K562 (cell line): ENCODE measurements around the gene SLC20A1. TPM values are rescaled to one million over a fixed set of nuclear protein-coding genes. Genes with fewer than 3 reads are reported as not detected.

Experiments
- AFF1 ChIP-seq, 2 experiments: fragments of 450-650 bp; IDR thresholded peaks; 2 replicates each; pipeline ENCODE4 v1.6.1; 2018; ENCODE audit warnings: mild to moderate bottlenecking in 2 of 2, low read depth in 1 of 2; ENCODE audit not compliant: partially characterized antibody in 2 of 2
- AFF4 ChIP-seq: sonication (generic); formaldehyde crosslinking; IDR thresholded peaks from 2 replicates; pipeline ENCODE4 v1.8.0; 2023; ENCODE audit warnings: mild to moderate bottlenecking, missing genetic modification reagents
- ATF2 ChIP-seq: sonication (generic); formaldehyde crosslinking; IDR thresholded peaks from 2 replicates; pipeline ENCODE4 v1.8.1; 2022; ENCODE audit warnings: missing genetic modification reagents
- CTCFL ChIP-seq: IDR thresholded peaks from 2 replicates; pipeline ENCODE4 v1.6.1; 2011; ENCODE audit warnings: borderline replicate concordance, low read depth, mild to moderate bottlenecking, moderate library complexity, low read length; ENCODE audit not compliant: insufficient read depth, poor library complexity, severe bottlenecking
- GABPA ChIP-seq: fragments of 200-800 bp; sonication (Bioruptor generic); conservative IDR thresholded peaks from 2 replicates; pipeline ENCODE4 v1.6.1; 2016; ENCODE audit warnings: low read depth, missing genetic modification characterization, missing compliant biosample characterization
- HMBOX1 ChIP-seq: sonication (generic); IDR thresholded peaks from 2 replicates; pipeline ENCODE4 v1.6.1; 2016
- JUND ChIP-seq, 2 experiments: IDR thresholded peaks; 2 replicates in 1 of 2; 3 replicates in 1 of 2; pipeline ENCODE4 v1.6.1; 2011; ENCODE audit warnings: borderline replicate concordance in 2 of 2, low read depth in 2 of 2, low read length in 2 of 2, improper control_type of control experiment in 1 of 2, missing biosample characterization in 1 of 2, missing genetic modification characterization in 1 of 2, missing genetic modification reagents in 1 of 2
- RAD21 ChIP-seq, 2 experiments: fragments of 250-450 bp in 1 of 2; fragments of 450-650 bp in 1 of 2; sonication (Bioruptor Pico) in 1 of 2; formaldehyde crosslinking in 1 of 2; IDR thresholded peaks in 1 of 2; conservative IDR thresholded peaks in 1 of 2; 2 replicates each; pipeline versions ENCODE4 v1.4.0 to v1.8.0; 2020 to 2022; ENCODE audit warnings: mild to moderate bottlenecking in 2 of 2, moderate library complexity in 1 of 2
- RBFOX2 ChIP-seq: fragments of 200-400 bp; formaldehyde crosslinking; IDR thresholded peaks from 2 replicates; pipeline ENCODE4 v1.6.1; 2017; ENCODE audit warnings: low read depth, mild to moderate bottlenecking, low read length, moderate library complexity
- SPI1 ChIP-seq: IDR thresholded peaks from 2 replicates; pipeline ENCODE4 v1.6.1; 2011; ENCODE audit warnings: low read depth, low read length, control low read depth, borderline replicate concordance
- polyA plus RNA-seq, 8 experiments: library from polyadenylated mRNA; depleted of rRNA in 4 of 8; stranded (reverse) in 5 of 8; unstranded in 3 of 8; fragments of >200 nt; fragmentation: Nextera tagmentation in 2 of 8; fragmentation: Illumina TruSeq in 1 of 8; extraction: Ambion mirVana in 2 of 8; extraction: Trizol in 1 of 8; gene quantifications; 2 replicates each; pipeline versions ENCODE4 v1.2.1 to v1.2.3, GENCODE V29; 2011 to 2014; ENCODE audit warnings: inconsistent platforms in 1 of 8, missing spikeins in 1 of 8
- total RNA-seq, 7 experiments: library from RNA; depleted of rRNA in 6 of 7; stranded (reverse); fragments of >200 nt in 6 of 7; fragmentation: Illumina TruSeq in 2 of 7; extraction: Trizol in 2 of 7; gene quantifications; 2 replicates each; pipeline versions ENCODE4 v1.2.1 to v1.2.3, GENCODE V29; 2011 to 2021; ENCODE audit warnings: low replicate concordance in 1 of 7

SLC20A1 gene
- total and polyA plus RNA-seq, 9 of the 15 experiments (the other 6 are each of a cell fraction or from before 2014, with no cell fraction given), result 53.8 to 150 (median 74.7) TPM

- TF ChIP-seq GABPA (tag) (peak; percentile 38; the same call in 1 of the 2 replicates), JUND (IDR thresholded peaks at IDR 0.05; ENCODE audit: borderline replicate concordance, low read depth, low read length) (peak; percentile 55), JUND (tag; IDR thresholded peaks at IDR 0.05; ENCODE audit: borderline replicate concordance, low read depth, low read length) (peak; percentile 73; the same call in 1 of the 3 replicates), CTCFL (no peak), RBFOX2 (no peak), HMBOX1 (no peak), AFF1 (IDR thresholded peaks at IDR 0.05; ENCODE audit: low read depth in 1 of 2, partially characterized antibody in 2 of 2) (no peak), SPI1 (peak; percentile 83; the same call in 1 of the 2 replicates), AFF4 (CRISPR knock-in tag) (no peak), RAD21 (CRISPR knock-in tag; conservative IDR thresholded peaks at IDR 0.05 in 1 of 2, IDR thresholded peaks at IDR 0.05 in 1 of 2) (peak in 1 of 2 experiments; percentile 14; a peak in 2 of 4 replicates), ATF2 (no peak)
Observed at GRCh38 chr2:112674229-112674628, 28.5 kb downstream of the SLC20A1 start (continued).
